A549 (cell line): ENCODE results near the gene ZC3H12D.

Experiments used
- ELK1 ChIP-seq: fragments of 150-350 bp; IDR thresholded peaks from 2 replicates; pipeline ENCODE4 v1.6.1; 2014; ENCODE audit warnings: low read depth, mild to moderate bottlenecking, low read length
- EP300 ChIP-seq, 2 experiments: fragments of >200 bp; sonication (Bioruptor Twin); formaldehyde crosslinking; IDR thresholded peaks; 2 replicates in 1 of 2; 3 replicates in 1 of 2; pipeline ENCODE4 v1.6.1; 2016 to 2017
- HOXA7 ChIP-seq: fragments of 250-450 bp; sonication (Bioruptor Pico); IDR thresholded peaks from 2 replicates; pipeline ENCODE4 v1.5.0; 2020; ENCODE audit warnings: mild to moderate bottlenecking, moderate library complexity
- SMC3 ChIP-seq: fragments of >200 bp; sonication (Bioruptor Twin); formaldehyde crosslinking; IDR thresholded peaks from 3 replicates; pipeline ENCODE4 v1.6.1; 2018; ENCODE audit warnings: inconsistent platforms
- USF2 ChIP-seq: fragments of 450-650 bp; IDR thresholded peaks from 2 replicates; pipeline ENCODE4 v1.6.1; 2014; ENCODE audit warnings: antibody characterized with exemption
- TF ChIP-seq, protein P1 (sequence below): fragments of >200 bp; sonication (Bioruptor Twin); formaldehyde crosslinking; IDR thresholded peaks from 3 replicates; pipeline ENCODE4 v1.5.1; 2016

DNA sequence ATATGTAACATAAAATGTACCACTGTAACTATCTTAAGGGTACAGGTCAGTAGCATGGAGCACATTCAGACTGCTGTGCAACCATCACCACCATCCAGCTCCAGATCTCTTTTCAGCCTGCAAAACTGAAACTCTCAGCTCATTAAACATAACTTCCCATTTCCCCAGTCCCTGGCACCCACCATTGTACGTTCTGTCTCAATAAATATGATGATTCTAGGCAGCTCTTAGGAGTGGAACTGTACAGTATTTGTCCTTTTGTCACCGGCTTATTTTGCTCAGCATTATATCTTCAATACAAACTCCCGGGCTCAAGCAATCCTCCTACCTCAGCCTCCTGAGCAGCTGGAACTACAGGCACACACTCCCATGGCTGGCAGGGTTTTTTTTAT is 1.5 kb downstream of the ZC3H12D start:
- TF ChIP-seq EP300 (IDR thresholded peaks at IDR 0.05) (no peak), SMC3 (no peak), HOXA7 (CRISPR knock-in tag) (no peak), ELK1 (no peak), USF2 (no peak)
- TF ChIP-seq, protein P1, sequence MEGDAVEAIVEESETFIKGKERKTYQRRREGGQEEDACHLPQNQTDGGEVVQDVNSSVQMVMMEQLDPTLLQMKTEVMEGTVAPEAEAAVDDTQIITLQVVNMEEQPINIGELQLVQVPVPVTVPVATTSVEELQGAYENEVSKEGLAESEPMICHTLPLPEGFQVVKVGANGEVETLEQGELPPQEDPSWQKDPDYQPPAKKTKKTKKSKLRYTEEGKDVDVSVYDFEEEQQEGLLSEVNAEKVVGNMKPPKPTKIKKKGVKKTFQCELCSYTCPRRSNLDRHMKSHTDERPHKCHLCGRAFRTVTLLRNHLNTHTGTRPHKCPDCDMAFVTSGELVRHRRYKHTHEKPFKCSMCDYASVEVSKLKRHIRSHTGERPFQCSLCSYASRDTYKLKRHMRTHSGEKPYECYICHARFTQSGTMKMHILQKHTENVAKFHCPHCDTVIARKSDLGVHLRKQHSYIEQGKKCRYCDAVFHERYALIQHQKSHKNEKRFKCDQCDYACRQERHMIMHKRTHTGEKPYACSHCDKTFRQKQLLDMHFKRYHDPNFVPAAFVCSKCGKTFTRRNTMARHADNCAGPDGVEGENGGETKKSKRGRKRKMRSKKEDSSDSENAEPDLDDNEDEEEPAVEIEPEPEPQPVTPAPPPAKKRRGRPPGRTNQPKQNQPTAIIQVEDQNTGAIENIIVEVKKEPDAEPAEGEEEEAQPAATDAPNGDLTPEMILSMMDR: no peak
